SK-N-SH (cell line): ENCODE data around the gene CHSY1. TPM values are rescaled to one million over a fixed set of nuclear protein-coding genes. Genes with fewer than 3 reads are reported as not detected.
A peak's percentile ranks its signal among the peaks of the same experiment; 100 is the strongest.

Experiments
- CTCF ChIA-PET: fragments of 300-600, 350-600 bp; formaldehyde crosslinking; extraction: SDS; loops from one replicate; lab custom pipeline; 2021; lab: Yijun Ruan, JAX
- POLR2A ChIA-PET: fragments of 350-600 bp; sonication (Branson Sonifier 250); formaldehyde crosslinking; extraction: SDS; loops from one replicate; lab custom pipeline; 2020; ENCODE audit warnings: antibody characterized with exemption, inconsistent platforms; lab: Yijun Ruan, JAX
- DNase-seq: peaks from one replicate; pipeline ENCODE4 v3.0.0; 2012
- H2AFZ ChIP-seq: fragments of 200-600 bp; sonication (generic); 2 replicates; pipeline ENCODE4 v1.8.1; 2016; ENCODE audit warnings: antibody characterized with exemption, mild to moderate bottlenecking, low read depth
- H3F3A ChIP-seq: fragments of 200-600 bp; sonication (generic); replicated peaks from 2 replicates; pipeline ENCODE3; 2016; ENCODE audit warnings: antibody characterized with exemption, mild to moderate bottlenecking; ENCODE audit not compliant: insufficient read depth
- H3K27ac ChIP-seq, 2 experiments: fragments of 200-500 bp in 1 of 2; fragments of 200-600 bp in 1 of 2; sonication (Bioruptor generic) in 1 of 2; sonication (generic), shearing (Covaris generic) in 1 of 2; 2 replicates each; pipeline versions ENCODE4 v1.5.1 to v1.6.1; 2014 to 2016; ENCODE audit warnings: low read depth in 2 of 2, inconsistent platforms in 1 of 2, low read length in 1 of 2, mild to moderate bottlenecking in 1 of 2, mixed read lengths in 1 of 2
- H3K27me3 ChIP-seq: fragments of 200-600 bp; sonication (generic), shearing (Covaris generic); 2 replicates; pipeline ENCODE4 v1.6.1; 2016; ENCODE audit warnings: mixed run types; ENCODE audit not compliant: insufficient read depth
- H3K36me3 ChIP-seq, 2 experiments: fragments of 200-500 bp in 1 of 2; fragments of 200-600 bp in 1 of 2; sonication (Bioruptor generic) in 1 of 2; sonication (generic) in 1 of 2; replicated peaks in 1 of 2; 2 replicates each; pipeline versions ENCODE3 to v1.5.1; 2014 to 2016; ENCODE audit warnings: low read length in 1 of 2, mild to moderate bottlenecking in 1 of 2; ENCODE audit not compliant: insufficient read depth in 2 of 2, control insufficient read depth in 1 of 2
- H3K4me1 ChIP-seq, 2 experiments: fragments of 200-500 bp in 1 of 2; fragments of 200-600 bp in 1 of 2; sonication (Bioruptor generic) in 1 of 2; sonication (generic), shearing (Covaris generic) in 1 of 2; 2 replicates each; pipeline versions ENCODE4 v1.5.1 to v1.6.1; 2014 to 2016; ENCODE audit warnings: low read depth in 1 of 2, low read length in 1 of 2, mixed run types in 1 of 2; ENCODE audit not compliant: insufficient read depth in 2 of 2, control insufficient read depth in 1 of 2
- H3K4me2 ChIP-seq: fragments of 200-600 bp; sonication (generic), shearing (Covaris generic); 2 replicates; pipeline ENCODE4 v1.6.1; 2017; ENCODE audit warnings: mixed run types
- H3K4me3 ChIP-seq, 2 experiments: fragments of 200-500 bp in 1 of 2; fragments of 200-600 bp in 1 of 2; sonication (Bioruptor generic) in 1 of 2; sonication (generic), shearing (Covaris generic) in 1 of 2; 2 replicates each; pipeline versions ENCODE4 v1.5.1 to v1.8.1; 2014 to 2016; ENCODE audit warnings: low read depth in 2 of 2, inconsistent platforms in 1 of 2, low read length in 1 of 2, mild to moderate bottlenecking in 1 of 2, mixed read lengths in 1 of 2, moderate library complexity in 1 of 2
- H3K79me2 ChIP-seq: fragments of 200-600 bp; sonication (generic); 2 replicates; pipeline ENCODE4 v1.8.1; 2017; ENCODE audit warnings: mild to moderate bottlenecking; ENCODE audit not compliant: insufficient read depth
- H3K9ac ChIP-seq: fragments of 200-600 bp; sonication (generic); 2 replicates; pipeline ENCODE4 v1.6.1; 2017; ENCODE audit warnings: mixed run types
- H3K9me2 ChIP-seq: fragments of 200-600 bp; sonication (generic); 2 replicates; pipeline ENCODE4 v1.6.1; 2017; ENCODE audit warnings: mixed run types
- H3K9me3 ChIP-seq: fragments of 200-600 bp; sonication (generic); 2 replicates; pipeline ENCODE4 v1.6.1; 2017; ENCODE audit warnings: mixed run types, mild to moderate bottlenecking, moderate library complexity
- H4K20me1 ChIP-seq: fragments of 200-600 bp; sonication (generic); 2 replicates; pipeline ENCODE4 v1.6.1; 2017; ENCODE audit warnings: mild to moderate bottlenecking, mixed run types; ENCODE audit not compliant: insufficient read depth
- CHD2 ChIP-seq: fragments of 150-350 bp; IDR thresholded peaks from 2 replicates; pipeline ENCODE4 v1.6.1; 2018; ENCODE audit warnings: low read length; ENCODE audit not compliant: partially characterized antibody
- ELF1 ChIP-seq: IDR thresholded peaks from 2 replicates; pipeline ENCODE4 v1.4.0; 2012
- EP300 ChIP-seq, 2 experiments: IDR thresholded peaks; 2 replicates each; pipeline versions ENCODE4 v1.4.0 to v1.6.1; 2012; ENCODE audit warnings: borderline replicate concordance in 1 of 2, low read depth in 1 of 2, low read length in 1 of 2
- EZH2phosphoT487 ChIP-seq: fragments of 200-600 bp; sonication (generic); IDR thresholded peaks from 2 replicates; pipeline ENCODE4 v1.6.1; 2017; ENCODE audit warnings: low read depth, mixed run types, mild to moderate bottlenecking, antibody characterized with exemption, moderate library complexity, borderline replicate concordance
- FOXJ3 ChIP-seq: sonication (generic); formaldehyde crosslinking; IDR thresholded peaks from 2 replicates; pipeline ENCODE4 v1.5.1; 2020; ENCODE audit warnings: mild to moderate bottlenecking, missing genetic modification reagents
- FOXM1 ChIP-seq: IDR thresholded peaks from 2 replicates; pipeline ENCODE4 v1.4.0; 2012; ENCODE audit warnings: low read depth, mild to moderate bottlenecking
- MXI1 ChIP-seq: IDR thresholded peaks from 2 replicates; pipeline ENCODE4 v1.6.1; 2012; ENCODE audit warnings: mild to moderate bottlenecking, low read depth, low read length, improper control_type of control experiment
- TAF1 ChIP-seq: IDR thresholded peaks from 2 replicates; pipeline ENCODE4 v1.6.1; 2012; ENCODE audit warnings: low read depth, mild to moderate bottlenecking, low read length, moderate library complexity, borderline replicate concordance
- WGBS: methylation state at CpG from one replicate; pipeline ENCODE4 v1.1.6; 2017; ENCODE audit warnings: low lambda C conversion rate; 5-methylcytosine and 5-hydroxymethylcytosine counted together
- polyA plus RNA-seq, 3 experiments: library from polyadenylated mRNA; depleted of rRNA; stranded (reverse); fragments of >200 nt; gene quantifications; 2 replicates each; pipeline ENCODE4 v1.2.3, GENCODE V29; 2012
- TF ChIP-seq, protein P1 (sequence below): fragments of 150-350 bp; IDR thresholded peaks from 2 replicates; pipeline ENCODE4 v1.6.1; 2017; ENCODE audit warnings: antibody characterized with exemption, low read length, low read depth, borderline replicate concordance
- TF ChIP-seq, protein P2 (sequence below): IDR thresholded peaks from 2 replicates; pipeline ENCODE4 v1.4.0; 2012; ENCODE audit warnings: low read depth, borderline replicate concordance

CHSY1 gene
- polyA plus RNA-seq, 1 of the 3 experiments (the other 2 are of a cell fraction), result 15.7 TPM

DNA sequence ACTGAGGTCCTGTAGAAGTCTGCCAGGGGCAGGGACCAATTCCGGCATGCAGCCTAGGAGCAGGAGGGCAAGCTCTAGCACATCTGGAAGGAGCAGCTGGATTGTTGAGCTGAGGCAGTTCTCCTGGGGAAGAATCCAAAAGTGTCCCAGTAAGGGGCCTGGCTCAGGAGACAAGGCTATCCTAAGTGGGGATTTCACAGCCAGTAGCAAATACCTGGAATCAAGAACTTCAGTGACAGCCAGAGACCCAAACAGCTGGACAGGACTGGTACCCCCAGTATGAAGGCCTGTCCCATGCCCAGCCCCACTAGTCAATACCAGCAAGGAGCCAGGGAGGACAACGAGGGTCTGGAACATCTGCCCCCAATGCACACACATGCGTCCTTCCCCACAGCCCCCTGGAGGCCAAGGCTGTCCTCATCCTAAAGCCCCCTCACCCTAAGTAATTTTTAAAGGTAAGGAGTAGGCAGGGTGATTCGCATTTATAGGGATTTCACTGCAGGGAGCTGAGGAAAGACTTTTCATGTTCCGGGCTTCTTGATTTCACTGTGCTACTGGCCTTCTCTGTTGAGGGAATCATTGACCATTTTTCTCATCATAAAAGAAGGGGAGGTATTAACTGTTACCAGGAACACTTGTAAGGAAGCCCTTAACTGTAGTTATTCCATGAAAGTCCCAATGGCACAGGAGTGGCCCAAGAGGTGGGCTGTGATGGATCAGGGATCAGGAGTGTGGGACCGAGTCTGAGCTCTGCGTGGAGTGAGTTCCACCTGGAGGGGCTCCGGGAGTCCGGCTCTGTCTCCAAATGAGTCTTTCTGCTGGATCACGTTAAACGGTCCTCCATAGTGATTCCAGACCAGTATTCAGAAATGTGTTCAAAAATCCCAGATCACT, 2.6 kb upstream of the CHSY1 start:
- Histone ChIP-seq H3K36me3 (no peaks in the 10 kb centered on the region), H3K27me3 (no peaks in the 10 kb centered on the region), H3K9me3 (no peaks in the 10 kb centered on the region), H3K9me2 (no peaks in the 10 kb centered on the region), H3K4me2 (no peak overlapping the region), H3K79me2 (peaks cover 16% of the 10 kb centered on the region), H3K27ac (no peak overlapping the region; a peak in 1 of 4 replicates), H2AFZ (no peak overlapping the region), H3F3A (peaks cover 4% of the 10 kb centered on the region), H3K4me1 (peaks cover 4 to 18% of the 10 kb centered on the region in 2 experiments; a peak in 2 of 4 replicates), H3K4me3 (no peak overlapping the region), H4K20me1 (peaks cover 14% of the 10 kb centered on the region), H3K9ac (no peak overlapping the region)
- ChIA-PET CTCF (interaction anchor here (0.8 to 12.8 kb wide), 9 partner anchors 12 to 246 kb away, joined by 3 to 190 read pairs (median 4); no protein-coding TSS in a partner anchor), POLR2A (interaction anchor here (0.6 kb wide), 1 partner anchor 133 kb away, joined by 3 read pairs; no protein-coding TSS in a partner anchor)
- no peak for TF ChIP-seq CHD2
- TF ChIP-seq, protein P1, sequence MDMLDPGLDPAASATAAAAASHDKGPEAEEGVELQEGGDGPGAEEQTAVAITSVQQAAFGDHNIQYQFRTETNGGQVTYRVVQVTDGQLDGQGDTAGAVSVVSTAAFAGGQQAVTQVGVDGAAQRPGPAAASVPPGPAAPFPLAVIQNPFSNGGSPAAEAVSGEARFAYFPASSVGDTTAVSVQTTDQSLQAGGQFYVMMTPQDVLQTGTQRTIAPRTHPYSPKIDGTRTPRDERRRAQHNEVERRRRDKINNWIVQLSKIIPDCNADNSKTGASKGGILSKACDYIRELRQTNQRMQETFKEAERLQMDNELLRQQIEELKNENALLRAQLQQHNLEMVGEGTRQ, result no peak
- TF ChIP-seq, protein P2, sequence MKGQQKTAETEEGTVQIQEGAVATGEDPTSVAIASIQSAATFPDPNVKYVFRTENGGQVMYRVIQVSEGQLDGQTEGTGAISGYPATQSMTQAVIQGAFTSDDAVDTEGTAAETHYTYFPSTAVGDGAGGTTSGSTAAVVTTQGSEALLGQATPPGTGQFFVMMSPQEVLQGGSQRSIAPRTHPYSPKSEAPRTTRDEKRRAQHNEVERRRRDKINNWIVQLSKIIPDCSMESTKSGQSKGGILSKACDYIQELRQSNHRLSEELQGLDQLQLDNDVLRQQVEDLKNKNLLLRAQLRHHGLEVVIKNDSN, result no peak
- TF ChIP-seq EP300 (IDR thresholded peaks at IDR 0.05; ENCODE audit: borderline replicate concordance in 1 of 2, low read depth in 1 of 2, low read length in 1 of 2), result no peak
- no peak for TF ChIP-seq MXI1
- no peak for TF ChIP-seq ELF1
- no peak for TF ChIP-seq FOXM1
- TF ChIP-seq EZH2phosphoT487, result no peak
- no peak for TF ChIP-seq TAF1
- 91% methylated on average over 11 of the region's 11 CpGs for WGBS
- no peak for DNase-seq

DNA sequence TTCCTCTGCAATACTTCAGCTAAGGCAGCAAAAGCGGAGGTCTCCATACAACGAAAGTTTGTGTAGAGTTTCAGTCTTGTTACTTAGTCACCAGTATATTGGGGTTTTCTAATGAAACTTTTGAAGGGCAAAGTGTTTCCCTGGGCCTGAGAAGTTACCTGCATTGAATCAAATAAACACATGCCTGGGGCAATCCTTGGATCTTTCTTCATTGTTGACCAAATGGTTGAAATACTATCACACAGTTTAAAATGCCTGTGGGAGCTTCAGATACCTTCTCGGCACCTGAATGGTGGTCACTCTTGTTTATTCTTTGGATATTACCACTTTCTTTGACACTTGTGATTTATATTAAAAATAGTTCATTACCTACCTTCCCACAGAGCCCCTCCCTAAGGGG, 988 bp upstream of the CHSY1 start:
- H3K4me2 ChIP-seq, result peak overlapping the region; percentile 76
- peak overlapping the region; percentile 67 for H3K9ac ChIP-seq
- peak overlapping the region; percentile 65 to 89 for H3K4me3 ChIP-seq
- H3K4me1 ChIP-seq, result peaks cover 4 to 22% of the 10 kb centered on the region in 2 experiments; a peak in 2 of 4 replicates
- H3K9me3 ChIP-seq, result no peaks in the 10 kb centered on the region
- POLR2A ChIA-PET, result interaction anchor here (1.1 kb wide), 1 partner anchor 244 kb away, joined by 4 read pairs; no protein-coding TSS in a partner anchor
- TF ChIP-seq FOXJ3 (CRISPR knock-in tag), result no peak
- no peaks in the 10 kb centered on the region for H3K9me2 ChIP-seq
- peak overlapping the region; percentile 52 to 90 for H3K27ac ChIP-seq
- H4K20me1 ChIP-seq, result peaks cover 29% of the 10 kb centered on the region
- peaks cover under 1% of the 10 kb centered on the region for H3F3A ChIP-seq
- H3K79me2 ChIP-seq, result peaks cover 32% of the 10 kb centered on the region
- no peak for DNase-seq
- H3K36me3 ChIP-seq, result peaks cover 0 to 5% of the 10 kb centered on the region in 2 experiments
- H2AFZ ChIP-seq, result peak overlapping the region; percentile 80
- WGBS, result 65% methylated on average over 3 of the region's 3 CpGs
- CTCF ChIA-PET, result interaction anchor here (1.0 to 12.8 kb wide), 9 partner anchors 20 to 245 kb away, joined by 3 to 190 read pairs (median 4); no protein-coding TSS in a partner anchor
- H3K27me3 ChIP-seq, result no peaks in the 10 kb centered on the region
